Epithelial cell of esophagus (primary cell): ENCODE data around the gene CXCR2.

ENCODE experiments used
- DNase-seq: peaks from one replicate; pipeline ENCODE4 v3.0.0; 2010; ENCODE audit warnings: low read depth
- H3K4me3 ChIP-seq: 2 replicates; pipeline ENCODE4 v1.5.1; 2011; ENCODE audit warnings: mild to moderate bottlenecking, low read length, control low read depth
- TF ChIP-seq, protein P1 (sequence below): IDR thresholded peaks from 2 replicates; pipeline ENCODE4 v1.5.1; 2011; ENCODE audit warnings: low read depth, mild to moderate bottlenecking, low read length, control low read depth, inconsistent platforms; ENCODE audit not compliant: insufficient read depth; ENCODE audit errors: missing control alignments

CXCR2 gene

DNA sequence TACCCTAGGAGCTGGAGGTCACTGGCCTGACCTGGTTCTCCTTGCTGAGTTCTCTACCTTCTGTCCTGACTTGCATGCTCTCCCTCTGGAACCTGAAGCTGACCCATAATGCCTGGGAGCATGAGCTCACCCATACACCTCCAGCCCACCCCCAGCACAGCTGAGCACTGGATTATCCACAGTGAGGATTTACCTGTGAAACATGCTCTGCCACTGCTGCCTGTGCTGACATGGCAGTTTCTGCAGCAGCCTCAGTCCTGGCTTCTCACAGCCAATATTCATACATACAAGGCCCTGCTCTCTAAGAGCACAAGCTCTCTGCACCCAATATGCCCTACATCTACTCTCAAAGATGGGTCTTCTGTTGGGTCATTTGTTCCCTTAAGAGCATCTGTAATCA is 5.0 kb downstream of the CXCR2 start:
- TF ChIP-seq, protein P1, sequence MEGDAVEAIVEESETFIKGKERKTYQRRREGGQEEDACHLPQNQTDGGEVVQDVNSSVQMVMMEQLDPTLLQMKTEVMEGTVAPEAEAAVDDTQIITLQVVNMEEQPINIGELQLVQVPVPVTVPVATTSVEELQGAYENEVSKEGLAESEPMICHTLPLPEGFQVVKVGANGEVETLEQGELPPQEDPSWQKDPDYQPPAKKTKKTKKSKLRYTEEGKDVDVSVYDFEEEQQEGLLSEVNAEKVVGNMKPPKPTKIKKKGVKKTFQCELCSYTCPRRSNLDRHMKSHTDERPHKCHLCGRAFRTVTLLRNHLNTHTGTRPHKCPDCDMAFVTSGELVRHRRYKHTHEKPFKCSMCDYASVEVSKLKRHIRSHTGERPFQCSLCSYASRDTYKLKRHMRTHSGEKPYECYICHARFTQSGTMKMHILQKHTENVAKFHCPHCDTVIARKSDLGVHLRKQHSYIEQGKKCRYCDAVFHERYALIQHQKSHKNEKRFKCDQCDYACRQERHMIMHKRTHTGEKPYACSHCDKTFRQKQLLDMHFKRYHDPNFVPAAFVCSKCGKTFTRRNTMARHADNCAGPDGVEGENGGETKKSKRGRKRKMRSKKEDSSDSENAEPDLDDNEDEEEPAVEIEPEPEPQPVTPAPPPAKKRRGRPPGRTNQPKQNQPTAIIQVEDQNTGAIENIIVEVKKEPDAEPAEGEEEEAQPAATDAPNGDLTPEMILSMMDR, result no peak
- peak; percentile 27 for DNase-seq
- no peak overlapping the region for H3K4me3 ChIP-seq

DNA sequence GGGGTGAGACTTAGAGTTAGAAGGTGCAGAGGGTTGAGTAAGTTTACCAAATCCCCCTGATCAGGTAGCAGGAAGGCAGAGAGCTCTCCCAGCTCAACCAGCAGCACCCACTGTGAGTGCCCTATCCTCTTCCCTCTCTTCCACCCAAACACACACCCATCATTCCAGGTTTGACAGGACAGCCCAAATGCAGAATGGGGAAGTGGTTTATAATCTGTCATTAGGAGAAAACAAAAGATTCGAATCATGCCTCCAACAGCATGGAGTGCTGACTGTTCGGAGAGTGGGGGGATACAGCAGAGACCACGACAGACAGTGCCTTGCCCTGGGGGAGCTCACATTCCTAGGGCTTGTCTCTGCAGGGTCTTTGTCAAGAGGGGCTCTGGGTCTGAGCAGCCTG is 11.7 kb downstream of the CXCR2 start:
- H3K4me3 ChIP-seq, result no peak overlapping the region
- TF ChIP-seq, protein P1, result no peak
- no peak for DNase-seq

DNA sequence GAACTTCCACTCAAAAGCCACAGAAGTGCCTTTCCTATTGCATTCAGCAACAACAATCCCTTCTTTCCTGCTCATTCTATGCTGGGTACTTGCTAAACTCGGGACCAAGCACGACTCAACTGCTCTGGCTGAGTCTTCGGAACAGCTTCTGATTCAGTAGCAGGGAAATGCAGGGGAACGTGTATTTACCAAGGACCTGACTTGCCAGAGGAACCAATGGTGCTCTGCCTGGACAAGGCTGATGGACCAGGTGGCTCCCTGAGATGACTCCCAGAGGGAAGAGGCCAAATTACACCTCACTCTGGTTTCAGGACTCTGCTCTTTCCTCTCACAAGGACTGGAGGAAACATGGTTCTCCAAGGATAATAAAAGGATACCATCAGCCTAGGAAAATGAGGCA is 12.2 kb downstream of the CXCR2 start:
- TF ChIP-seq, protein P1, result no peak
- peak; percentile 69 for DNase-seq
- H3K4me3 ChIP-seq, result no peak overlapping the region

DNA sequence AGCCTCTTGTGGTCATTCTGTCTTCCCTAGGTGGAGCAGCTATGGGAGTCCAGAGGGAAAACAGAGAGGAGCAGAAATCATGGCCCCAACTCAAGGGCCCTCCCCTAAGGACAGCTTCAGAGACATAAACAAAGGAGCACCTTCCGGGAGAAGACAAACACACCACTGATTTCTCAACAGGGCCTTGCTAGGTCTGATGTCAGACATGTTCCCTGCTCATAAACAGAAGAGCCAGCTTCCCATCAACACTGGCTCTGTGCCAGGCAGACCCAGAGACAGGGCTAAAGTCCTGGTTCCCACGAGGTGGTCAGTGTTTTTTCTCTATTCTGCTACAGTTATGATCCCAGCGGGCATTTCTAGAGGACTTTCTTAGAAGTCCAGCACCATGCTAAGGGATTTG is 19.3 kb downstream of the CXCR2 start:
- TF ChIP-seq, protein P1, result no peak
- H3K4me3 ChIP-seq, result no peak overlapping the region
- no peak for DNase-seq

DNA sequence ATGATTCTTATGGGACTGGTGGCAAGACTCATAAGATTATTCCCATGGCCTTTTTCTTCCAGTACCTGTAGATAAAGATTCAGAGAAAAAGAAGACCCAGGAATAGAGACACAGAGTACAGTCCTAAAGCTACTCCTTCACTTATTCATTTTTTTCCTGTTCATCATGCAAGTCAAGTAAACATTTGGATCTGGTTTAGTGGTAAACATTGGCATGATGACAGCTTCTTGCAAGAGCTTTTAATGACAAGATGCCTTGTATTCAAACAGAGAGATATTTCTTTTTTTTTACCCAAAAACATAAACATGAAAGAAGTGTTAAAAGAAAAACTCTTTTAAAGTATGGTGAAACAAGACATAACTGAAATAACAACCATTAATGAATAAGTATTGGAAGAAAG is 20.2 kb downstream of the CXCR2 start:
- H3K4me3 ChIP-seq, result no peak overlapping the region
- DNase-seq, result no peak
- TF ChIP-seq, protein P1, result no peak

DNA sequence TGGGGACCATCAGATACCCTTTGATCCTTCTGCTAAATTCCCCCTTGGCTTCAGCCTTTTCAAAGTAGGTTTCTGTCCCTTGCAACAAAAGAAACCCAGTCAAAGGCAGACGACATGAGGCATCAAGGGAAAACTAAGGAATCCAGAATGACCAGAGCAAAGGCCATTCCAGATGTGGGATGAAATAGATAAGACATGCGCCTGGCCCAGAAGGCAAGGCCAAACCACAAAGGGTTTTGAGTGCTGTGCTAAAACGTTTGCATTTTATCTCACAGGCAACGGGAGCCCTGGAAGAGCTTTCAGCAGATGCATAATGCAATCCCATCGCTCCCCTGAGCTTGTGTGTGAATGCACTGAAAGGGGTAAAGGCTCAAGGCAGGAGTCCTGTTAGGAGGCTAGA is 23.3 kb downstream of the CXCR2 start:
- TF ChIP-seq, protein P1, result no peak
- no peak for DNase-seq

DNA sequence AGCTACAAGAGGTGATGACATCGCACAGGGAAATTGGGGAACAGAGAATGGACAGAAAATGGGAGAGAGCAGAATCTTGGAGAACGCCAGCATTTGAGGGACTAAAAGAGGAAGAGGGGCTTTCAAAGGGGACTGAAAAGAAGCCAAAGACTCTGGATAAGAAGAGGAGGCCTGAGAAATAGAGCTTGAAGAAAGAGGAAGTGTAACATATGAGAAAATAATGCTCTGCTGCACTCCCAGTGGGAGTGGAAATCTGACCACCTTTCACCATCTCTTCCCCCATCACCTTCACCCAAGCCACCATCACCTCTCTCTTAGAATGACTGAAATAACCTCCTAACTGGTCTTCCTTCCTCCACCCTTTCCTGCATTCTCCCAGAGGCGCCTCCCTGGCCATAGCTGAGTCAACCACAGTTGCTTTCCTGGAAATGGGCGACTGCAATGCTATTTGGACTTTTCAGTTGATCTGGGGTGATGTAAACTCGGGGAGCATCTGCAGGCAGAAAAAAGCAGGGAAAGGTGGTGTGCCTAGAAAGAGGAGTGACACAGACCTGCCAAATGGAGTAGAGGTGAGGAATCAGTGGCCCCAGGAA is 24.1 kb downstream of the CXCR2 start:
- DNase-seq, result no peak
- no peak overlapping the region for H3K4me3 ChIP-seq
- TF ChIP-seq, protein P1, result no peak

More for the DNA sequence above, 23.3 kb downstream of the CXCR2 start:
- no peak overlapping the region for H3K4me3 ChIP-seq
